Adipose tissue (tissue), 3 donors: ENCODE data around the gene KCNIP4. TPM values are rescaled to one million over a fixed set of nuclear protein-coding genes. Genes with fewer than 3 reads are reported as not detected.

Experiments
- H3K27ac ChIP-seq: one replicate; pipeline ENCODE4 v1.5.1; 2013; ENCODE audit warnings: low read depth, low read length
- WGBS, 3 donors: extraction: QIAGEN DNeasy Blood & Tissue Kit; methylation state at CpG; one replicate each; pipeline ENCODE4 v1.1.7; 2013; 5-methylcytosine and 5-hydroxymethylcytosine counted together
- polyA plus RNA-seq, 3 donors: library from polyadenylated mRNA; stranded (reverse); fragments of 200-250 nt; gene quantifications; one replicate each; pipeline ENCODE4 v1.2.3, GENCODE V29; 2013
- donor health status: healthy with polysubstance abuse.
- donor health status: Bipolar disorder and iron deficiency.
- donor health status: healthy.

The KCNIP4 gene
- polyA plus RNA-seq, 3 donors: 0.08 to 0.34 TPM; not detected in 1

- no peak overlapping the region for H3K27ac ChIP-seq
These were observed 736.7 kb downstream of the KCNIP4 start for GRCh38 chr4:21211846-21212245.

DNA sequence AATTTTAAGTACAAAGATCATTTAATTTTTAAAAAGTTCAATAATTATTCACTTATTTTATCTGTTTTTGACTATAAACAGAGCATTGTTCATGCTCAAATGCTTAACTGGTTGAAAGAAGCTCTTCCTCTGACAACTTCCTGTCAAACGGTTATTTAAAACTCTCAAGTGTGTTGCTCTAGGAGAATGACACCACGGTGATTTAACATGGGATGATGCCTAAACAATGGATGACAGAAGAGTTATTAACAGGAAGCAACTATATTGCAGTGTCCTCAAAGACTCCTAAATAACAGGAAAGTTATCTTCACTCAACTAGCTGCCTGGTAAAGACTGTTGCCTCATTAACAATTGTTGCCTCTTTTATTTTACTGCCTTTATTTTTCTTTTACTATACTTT, 738.7 kb downstream of the KCNIP4 start:
- no peak overlapping the region for H3K27ac ChIP-seq
- 6 to 33% (median 17%) methylated on average over 2 of the region's 2 CpGs for WGBS, 3 donors

DNA sequence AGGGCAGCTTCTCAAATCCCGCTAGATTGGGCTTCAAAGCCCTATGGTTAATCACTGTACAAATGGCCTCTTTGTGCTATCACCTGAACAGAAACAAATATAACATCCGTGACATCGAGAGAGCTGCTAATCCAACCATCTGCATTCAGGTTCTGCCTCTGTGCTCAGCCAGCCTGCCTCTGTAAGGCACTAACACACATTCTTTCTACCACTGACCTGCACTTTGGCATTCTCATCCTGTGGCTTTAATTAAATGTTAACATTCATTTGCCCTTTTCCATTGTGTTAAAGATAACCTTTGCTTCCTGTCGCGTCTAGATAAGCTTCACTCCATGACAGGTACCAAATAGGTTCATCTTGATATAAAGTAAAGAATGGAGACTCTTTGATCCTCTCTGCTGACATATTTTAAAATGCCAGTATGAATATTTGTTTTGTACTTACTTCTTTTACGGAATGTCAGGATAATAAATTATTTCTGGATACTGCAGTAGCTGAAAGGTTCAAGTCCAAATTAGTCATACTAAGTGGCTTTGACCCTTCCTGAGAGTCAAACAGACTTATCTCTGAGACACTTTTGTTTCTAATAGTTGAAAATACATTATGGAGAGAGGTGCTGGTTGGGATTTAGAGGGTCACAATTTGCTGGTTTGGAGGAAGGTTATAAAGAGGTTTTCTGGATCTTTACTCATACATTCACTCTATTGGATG, 742.6 kb downstream of the KCNIP4 start:
- H3K27ac ChIP-seq: no peak overlapping the region
- 6 to 31% (median 27%) methylated on average over 6 of the region's 6 CpGs for WGBS, 3 donors

- H3K27ac ChIP-seq: no peak overlapping the region
- WGBS, 3 donors: 71 to 89% (median 82%) methylated on average over 1 of the region's 1 CpG
These were observed 745.2 kb downstream of the KCNIP4 start for GRCh38 chr4:21203416-21203815.

DNA sequence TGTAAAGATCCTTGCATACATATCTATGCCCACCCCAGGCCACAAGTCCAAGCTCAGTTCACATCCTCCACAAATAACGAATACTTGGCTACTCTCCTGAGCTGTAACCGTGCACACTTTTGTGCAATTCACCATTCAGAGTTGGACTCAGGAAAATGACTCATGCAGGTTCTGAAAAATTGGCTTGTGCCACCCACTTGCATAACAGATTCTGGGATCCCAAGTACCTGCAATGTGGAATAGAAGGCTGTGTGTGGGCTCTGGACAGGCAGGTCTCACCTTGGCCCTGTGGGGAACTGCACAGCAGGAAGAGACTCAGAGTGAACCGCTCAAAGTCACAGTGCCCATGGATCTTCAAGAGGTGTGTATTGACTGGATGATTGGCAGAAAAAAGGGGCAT, 745.6 kb downstream of the KCNIP4 start:
- 80 to 81% (median 81%) methylated on average over 3 of the region's 3 CpGs for WGBS, 3 donors
- H3K27ac ChIP-seq: no peak overlapping the region

GRCh38 chr4:21198683-21199082, 749.9 kb downstream of the KCNIP4 start:
- 85 to 94% (median 92%) methylated on average over 4 of the region's 4 CpGs for WGBS, 3 donors

GRCh38 chr4:21195682-21196081, 752.9 kb downstream of the KCNIP4 start:
- H3K27ac ChIP-seq: no peak overlapping the region
- WGBS, 3 donors: 82 to 88% (median 85%) methylated on average over 6 of the region's 6 CpGs

More at GRCh38 chr4:21198683-21199082, 749.9 kb downstream of the KCNIP4 start:
- no peak overlapping the region for H3K27ac ChIP-seq

DNA sequence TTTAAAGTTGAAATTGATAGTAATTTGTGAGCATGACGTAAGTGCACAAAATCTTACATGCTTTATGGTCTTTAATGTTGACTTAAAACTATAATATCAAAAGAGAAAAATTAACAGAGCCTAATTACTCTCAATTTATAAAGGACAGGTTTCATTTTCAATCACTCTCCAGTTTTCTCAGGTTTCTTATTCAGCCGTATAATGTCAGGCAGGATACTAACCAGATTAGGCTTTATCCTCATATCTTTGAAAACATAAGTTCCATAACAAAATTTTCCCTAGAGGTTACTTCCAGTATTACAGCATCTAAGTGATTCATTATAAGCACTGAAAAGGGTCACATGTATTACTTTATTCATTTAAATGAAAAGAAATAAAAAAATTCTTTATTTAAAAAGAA, 756.2 kb downstream of the KCNIP4 start:
- 81 to 88% (median 85%) methylated on average over 2 of the region's 2 CpGs for WGBS, 3 donors
- H3K27ac ChIP-seq: no peak overlapping the region

GRCh38 chr4:21191317-21191716, 757.3 kb downstream of the KCNIP4 start:
- H3K27ac ChIP-seq: no peak overlapping the region
- 78 to 84% (median 80%) methylated on average over 6 of the region's 6 CpGs for WGBS, 3 donors

DNA sequence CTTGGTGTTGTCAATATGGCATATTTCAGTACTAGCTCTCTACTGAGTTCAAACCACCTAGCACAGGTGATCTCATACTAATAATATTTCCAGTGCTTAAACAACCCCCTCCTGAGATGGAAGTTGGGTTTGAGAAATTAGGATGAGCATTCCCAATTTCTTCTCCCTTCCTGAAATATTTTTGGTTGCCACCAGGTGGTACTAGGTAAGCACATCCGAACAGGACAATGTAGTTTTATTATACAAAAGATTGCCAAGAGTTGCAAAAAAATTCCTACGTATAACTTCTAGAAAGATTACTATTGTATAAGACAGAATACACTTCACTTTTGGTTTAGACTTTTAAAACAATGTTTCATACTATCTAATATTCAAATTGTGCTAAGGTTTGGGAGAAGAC, 763.8 kb downstream of the KCNIP4 start:
- WGBS, 3 donors: 54 to 70% (median 70%) methylated on average over 2 of the region's 2 CpGs
- H3K27ac ChIP-seq: no peak overlapping the region

GRCh38 chr4:21181716-21182115, 766.9 kb downstream of the KCNIP4 start:
- H3K27ac ChIP-seq: no peak overlapping the region

GRCh38 chr4:21177871-21178270, 770.7 kb downstream of the KCNIP4 start:
- no peak overlapping the region for H3K27ac ChIP-seq

GRCh38 chr4:21177092-21177491, 771.5 kb downstream of the KCNIP4 start:
- 48 to 76% (median 65%) methylated on average over 1 of the region's 1 CpG for WGBS, 3 donors
- H3K27ac ChIP-seq: no peak overlapping the region

GRCh38 chr4:21167711-21168110, 780.9 kb downstream of the KCNIP4 start:
- no peak overlapping the region for H3K27ac ChIP-seq
- 46 to 53% (median 50%) methylated on average over 1 of the region's 1 CpG for WGBS, 3 donors

- H3K27ac ChIP-seq: no peak overlapping the region
- WGBS, 3 donors: 52 to 58% (median 54%) methylated on average over 4 of the region's 4 CpGs
These were observed 793.2 kb downstream of the KCNIP4 start for GRCh38 chr4:21155367-21155766.

GRCh38 chr4:21139327-21139726, 809.2 kb downstream of the KCNIP4 start:
- WGBS, 3 donors: 55 to 69% (median 63%) methylated on average over 4 of the region's 4 CpGs
- H3K27ac ChIP-seq: no peak overlapping the region

DNA sequence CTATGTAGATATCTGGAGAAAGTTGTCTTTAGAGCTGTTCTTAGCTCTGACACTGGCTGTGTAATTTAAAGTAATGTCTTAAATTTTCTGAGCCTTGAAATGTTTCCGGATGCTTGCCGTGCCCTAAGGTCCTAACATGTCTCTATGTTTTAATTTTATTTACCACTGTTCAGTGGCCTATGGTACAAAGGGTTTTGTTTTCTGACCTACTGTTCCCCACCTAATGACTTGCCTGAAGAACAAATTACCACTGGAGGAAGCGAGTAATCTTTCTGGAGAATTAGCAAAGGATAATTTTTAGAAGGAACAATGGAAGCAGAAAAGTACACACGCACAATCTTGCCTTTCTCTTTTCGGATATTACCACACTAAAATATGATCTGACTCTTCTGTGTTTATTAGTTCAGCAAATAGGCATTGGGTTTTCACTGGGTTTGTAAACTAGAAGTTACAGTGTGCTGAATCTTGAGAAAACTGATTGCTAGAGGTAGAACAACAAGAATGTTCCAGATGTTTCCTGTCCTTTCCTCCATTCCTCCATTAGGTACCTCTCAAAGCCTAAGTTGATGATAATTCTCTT, 812.4 kb downstream of the KCNIP4 start:
- 64 to 72% (median 72%) methylated on average over 5 of the region's 5 CpGs for WGBS, 3 donors

GRCh38 chr4:21134994-21135393, 813.6 kb downstream of the KCNIP4 start:
- H3K27ac ChIP-seq: no peak overlapping the region
- 81 to 93% (median 83%) methylated on average over 2 of the region's 2 CpGs for WGBS, 3 donors

More for the DNA sequence above, 812.4 kb downstream of the KCNIP4 start:
- H3K27ac ChIP-seq: no peak overlapping the region

DNA sequence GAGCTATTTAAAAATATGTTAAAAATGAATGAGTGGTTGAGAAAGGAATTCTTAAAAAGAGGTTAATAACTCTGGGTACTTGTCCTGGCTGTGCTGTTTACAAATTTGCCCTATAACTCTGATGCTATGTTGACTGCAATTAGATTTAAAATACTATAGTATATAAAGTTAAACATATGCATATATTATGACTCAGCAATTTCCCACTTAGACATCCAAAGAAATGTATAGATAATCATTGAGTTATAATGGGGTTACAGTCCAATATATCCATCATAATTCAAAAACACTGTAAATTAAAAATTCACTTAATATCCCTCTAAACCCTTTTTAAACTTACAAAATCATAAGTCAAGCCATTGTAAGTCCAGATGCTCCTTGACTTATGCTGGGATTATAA, 818.0 kb downstream of the KCNIP4 start:
- no peak overlapping the region for H3K27ac ChIP-seq

GRCh38 chr4:21126014-21126512, 822.5 kb downstream of the KCNIP4 start:
- 50 to 68% (median 65%) methylated on average over 3 of the region's 3 CpGs for WGBS, 3 donors
- H3K27ac ChIP-seq: no peak overlapping the region
